ENCODE measurements around the gene POLR3C.

DNA sequence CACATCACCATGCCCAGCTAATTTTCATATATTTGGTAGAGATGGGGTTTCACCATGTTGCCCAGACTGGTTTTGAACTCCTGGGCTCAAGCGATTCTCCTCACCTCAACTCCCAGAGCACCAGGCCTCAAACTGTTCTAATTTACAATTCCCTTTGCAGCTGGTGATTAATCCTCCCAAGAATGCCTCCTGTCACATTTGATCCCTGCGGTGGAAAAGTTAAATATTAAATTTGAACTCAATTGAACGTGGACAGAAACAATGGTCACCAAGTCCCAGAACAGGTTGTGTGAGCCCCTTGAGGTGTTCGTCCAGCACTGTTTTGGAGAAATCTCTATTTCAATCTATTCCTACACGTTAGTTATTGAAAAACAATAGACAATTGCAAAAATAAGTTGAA lies 63.6 kb downstream of the POLR3C start:
- TF ChIP-seq, protein P1, sequence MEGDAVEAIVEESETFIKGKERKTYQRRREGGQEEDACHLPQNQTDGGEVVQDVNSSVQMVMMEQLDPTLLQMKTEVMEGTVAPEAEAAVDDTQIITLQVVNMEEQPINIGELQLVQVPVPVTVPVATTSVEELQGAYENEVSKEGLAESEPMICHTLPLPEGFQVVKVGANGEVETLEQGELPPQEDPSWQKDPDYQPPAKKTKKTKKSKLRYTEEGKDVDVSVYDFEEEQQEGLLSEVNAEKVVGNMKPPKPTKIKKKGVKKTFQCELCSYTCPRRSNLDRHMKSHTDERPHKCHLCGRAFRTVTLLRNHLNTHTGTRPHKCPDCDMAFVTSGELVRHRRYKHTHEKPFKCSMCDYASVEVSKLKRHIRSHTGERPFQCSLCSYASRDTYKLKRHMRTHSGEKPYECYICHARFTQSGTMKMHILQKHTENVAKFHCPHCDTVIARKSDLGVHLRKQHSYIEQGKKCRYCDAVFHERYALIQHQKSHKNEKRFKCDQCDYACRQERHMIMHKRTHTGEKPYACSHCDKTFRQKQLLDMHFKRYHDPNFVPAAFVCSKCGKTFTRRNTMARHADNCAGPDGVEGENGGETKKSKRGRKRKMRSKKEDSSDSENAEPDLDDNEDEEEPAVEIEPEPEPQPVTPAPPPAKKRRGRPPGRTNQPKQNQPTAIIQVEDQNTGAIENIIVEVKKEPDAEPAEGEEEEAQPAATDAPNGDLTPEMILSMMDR (IDR thresholded peaks at IDR 0.05): no peak
- no peak for TF ChIP-seq POLR2A (IDR thresholded peaks at IDR 0.05)
